ENCODE results near the gene ACSL3.
"Not testable (repeated sequence)": the region's sequence is repeated elsewhere in the genome, so short reads cannot be mapped to it uniquely, and the experiment has no call there.

The ACSL3 gene

DNA sequence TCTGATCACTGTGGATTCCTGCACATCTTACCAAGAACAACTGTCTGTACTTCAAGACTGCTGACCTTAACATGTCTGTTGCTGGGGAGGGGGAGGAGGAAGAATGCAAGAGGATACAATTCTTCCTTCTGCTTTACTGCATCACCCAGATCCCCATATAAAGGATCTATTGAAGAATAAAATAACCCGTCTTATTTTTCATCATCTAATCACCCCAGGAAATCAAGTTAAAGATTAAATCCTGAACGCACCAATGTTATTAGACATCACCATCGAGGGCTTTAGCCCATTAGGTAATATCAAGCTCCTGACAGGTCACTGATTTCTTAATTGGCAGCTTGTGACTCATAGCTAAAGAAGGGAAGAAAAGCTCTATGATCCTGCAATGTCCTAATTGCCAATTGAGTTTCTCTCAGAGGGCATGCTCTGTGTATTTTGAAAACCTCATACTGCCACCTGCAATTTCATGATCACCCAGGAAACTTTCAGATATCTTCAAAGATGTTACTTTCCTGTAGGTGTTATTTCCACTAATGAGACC is 115.8 kb downstream of the ACSL3 start:
- DNase-seq (ENCODE audit: low spot score), result peak; percentile 9

DNA sequence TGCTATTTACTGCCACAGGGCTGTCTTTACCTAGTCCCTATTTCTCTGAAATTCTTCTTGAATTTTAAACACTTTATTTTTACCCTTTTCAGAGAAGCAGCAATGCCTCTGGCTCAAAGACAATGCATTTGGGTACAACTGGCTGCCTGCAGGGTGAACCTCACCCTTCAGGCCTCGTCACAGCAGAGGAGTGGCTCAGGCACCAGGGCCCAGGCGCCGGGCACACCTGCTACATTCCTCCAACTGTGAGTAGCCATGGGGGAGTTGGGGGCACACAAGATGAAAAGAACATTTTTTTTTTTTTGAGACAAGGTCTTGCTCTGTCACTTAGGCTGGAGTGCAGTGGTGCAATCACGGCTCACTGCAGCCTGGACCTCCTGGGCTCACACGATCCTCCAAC is 116.3 kb downstream of the ACSL3 start:
- no peak for DNase-seq (ENCODE audit: low spot score)

DNA sequence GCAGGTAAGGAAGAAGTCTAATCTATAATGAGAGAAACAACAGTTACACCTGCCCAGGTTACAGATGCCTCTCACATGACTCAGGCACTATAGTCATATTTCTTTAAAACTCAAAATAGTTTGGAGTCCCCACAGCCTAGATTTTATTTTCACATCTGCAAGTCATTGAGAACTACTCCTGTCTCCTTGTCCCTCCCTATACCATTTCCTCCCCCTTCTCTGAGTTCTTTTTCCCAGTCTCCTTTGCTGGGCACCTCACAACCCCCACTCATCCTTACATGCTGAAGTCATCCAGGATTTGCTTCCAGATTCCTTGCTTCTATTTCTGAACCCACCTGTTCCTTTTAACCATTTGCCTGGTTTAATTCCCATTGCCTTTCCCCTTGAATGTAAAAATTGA is 118.0 kb downstream of the ACSL3 start:
- no peak for DNase-seq (ENCODE audit: low spot score)

DNA sequence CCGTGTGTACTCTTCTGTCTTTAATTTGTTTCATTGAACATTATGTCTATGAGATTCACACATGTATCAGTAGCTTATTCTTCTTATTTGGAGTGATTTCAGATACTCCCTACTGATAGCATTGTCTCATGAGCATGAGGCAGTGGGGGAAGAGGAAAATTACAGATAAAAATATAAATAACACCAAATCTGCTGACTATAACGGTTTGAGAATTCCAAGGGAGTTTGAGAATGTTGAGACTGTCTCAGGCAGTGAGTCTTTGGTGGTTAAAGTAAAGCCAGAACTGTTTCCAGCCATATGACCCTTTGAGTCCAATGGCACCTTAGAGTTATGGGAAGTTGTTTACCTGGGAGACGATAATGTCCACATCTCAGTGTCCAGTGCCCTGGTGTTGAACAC is 118.6 kb downstream of the ACSL3 start:
- DNase-seq (ENCODE audit: low spot score), result no peak

DNA sequence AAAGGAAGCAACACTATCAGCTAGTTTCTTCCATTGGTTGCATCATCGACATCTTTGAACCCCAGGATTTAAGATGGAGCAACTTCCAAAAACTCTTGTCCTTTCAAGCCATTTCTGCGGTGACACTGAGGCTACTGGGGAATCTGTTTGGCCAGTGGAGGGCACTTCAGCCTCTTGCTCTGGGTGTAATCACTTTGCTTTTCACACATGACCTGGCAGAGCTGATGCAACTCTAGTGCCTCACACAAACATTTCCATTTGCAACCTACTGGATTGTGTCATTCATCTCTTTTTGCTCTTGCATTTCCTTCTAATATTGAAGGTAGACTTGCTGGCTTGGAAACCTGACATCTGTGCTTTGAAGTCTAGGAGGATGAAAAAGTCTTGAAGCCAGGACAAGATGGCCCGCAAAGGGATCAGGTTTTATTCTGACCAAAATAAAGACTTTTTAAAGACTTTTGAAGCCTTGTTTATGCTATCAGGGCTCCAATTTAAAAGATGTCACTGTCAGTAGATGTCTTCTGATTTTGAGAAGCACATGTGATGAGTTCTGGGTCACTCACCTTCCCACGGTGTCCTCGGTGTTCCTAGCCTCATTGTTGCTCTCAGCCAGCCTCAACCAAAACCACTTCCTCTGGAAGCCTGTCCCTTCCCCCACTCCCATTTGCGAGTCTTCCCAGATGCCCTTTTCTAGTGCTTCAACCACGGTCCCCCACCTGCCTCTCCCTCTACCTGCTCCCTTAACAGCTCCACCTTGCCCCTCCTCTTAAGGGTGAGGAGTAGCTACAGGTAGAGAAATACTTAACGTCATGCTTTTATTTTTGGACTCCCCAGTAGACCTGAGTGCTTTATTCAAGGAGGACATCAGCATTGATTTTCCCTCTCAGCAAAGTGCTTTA is 121.4 kb downstream of the ACSL3 start:
- DNase-seq (ENCODE audit: low spot score), result peak; percentile 45

DNA sequence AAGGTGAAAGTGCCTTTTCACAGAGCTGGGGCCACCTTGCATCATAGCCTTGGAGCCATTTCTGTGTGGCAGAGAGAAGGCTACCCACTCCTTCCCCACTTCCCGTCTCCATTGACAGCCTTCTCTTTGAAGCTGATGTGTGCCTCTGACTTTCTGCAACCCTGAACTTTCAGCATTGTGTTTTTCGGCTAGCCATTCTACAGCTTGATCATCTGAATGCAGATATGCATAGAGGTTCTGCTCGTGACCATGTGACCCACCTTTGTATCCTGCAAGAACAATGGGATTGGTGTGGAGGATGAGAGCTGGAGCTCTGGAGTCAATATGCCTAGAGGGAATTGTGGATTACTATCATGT is 122.1 kb downstream of the ACSL3 start:
- no peak for DNase-seq (ENCODE audit: low spot score)

DNA sequence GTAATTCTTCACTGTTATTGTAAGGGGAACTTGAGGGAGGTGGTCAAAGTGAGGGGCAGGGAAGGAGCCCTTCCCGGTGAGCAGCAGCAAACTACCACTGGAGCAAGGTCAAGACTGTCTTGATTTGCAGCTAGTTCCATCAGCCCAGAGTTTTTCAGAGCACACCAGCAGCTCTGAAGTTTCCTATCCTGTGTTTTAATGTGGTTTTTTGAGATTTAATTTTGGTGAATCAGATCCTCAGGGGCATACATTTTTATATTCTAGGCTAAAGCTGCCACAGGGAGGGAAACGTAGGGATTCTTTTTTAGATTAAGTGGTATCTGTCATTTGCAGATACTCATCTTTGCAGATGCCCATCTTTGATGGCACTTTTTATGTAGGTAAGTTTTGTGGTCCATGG is 124.1 kb downstream of the ACSL3 start:
- DNase-seq (ENCODE audit: low spot score), result no peak

DNA sequence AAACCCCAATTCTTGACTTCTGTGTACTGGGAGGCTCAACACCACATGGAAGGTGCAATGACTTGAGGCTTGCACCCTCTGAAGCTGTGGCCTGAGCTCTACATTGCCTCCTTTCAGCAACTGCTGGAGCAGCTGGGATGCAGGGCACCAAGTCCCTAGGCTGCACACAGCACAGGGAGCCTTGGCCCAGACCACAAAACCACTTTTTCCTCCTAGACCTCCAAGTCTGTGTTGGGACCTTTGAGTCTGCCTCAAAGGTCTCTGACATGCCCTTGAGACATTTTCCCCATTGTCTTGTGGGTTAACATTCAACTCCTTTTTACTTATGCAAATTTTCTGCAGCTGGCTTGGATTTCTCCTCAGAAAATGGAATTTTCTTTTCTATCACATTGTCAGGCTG is 128.6 kb downstream of the ACSL3 start:
- no peak for DNase-seq (ENCODE audit: low spot score)

DNA sequence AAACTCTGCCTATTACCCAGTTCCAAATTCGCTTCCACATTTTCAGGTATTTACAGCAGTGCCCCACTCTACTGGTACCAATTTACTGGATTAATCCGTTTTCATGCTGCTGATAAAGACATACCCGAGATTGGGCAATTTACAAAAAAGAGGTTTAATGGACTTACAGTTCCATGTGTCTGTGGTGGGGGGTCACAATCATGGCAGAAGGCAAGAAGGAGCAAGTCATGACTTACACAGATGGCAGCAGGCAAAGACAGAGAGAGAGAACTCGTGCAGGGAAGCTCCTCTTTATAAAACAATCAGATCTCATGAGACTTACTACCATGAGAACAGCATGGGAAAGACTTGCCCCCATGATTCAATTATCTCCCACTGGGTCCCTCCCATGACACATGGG is 129.4 kb downstream of the ACSL3 start:
- DNase-seq (ENCODE audit: low spot score), result not testable (repeated sequence)

DNA sequence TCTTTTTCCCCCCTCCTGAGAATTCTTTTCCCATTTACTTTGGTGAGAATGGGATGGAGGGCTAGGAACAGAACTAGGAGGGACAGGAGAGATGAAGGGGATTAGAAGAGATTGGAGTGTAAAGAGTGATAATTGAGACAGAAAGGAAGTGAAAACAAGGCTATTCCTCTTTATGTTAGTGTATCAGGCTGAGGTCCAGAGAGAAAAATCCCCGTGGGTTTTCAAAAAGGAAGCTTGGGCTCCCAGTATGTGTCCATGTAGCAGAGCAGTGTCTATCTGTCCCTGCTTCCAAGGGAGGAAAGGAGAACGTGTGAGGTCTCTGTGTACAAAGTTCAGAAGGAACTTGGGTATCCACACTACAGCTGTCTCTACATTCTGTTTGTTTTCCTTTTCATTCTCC is 131.3 kb downstream of the ACSL3 start:
- DNase-seq (ENCODE audit: low spot score), result no peak
